Endothelial cell (in vitro differentiated cells): ENCODE measurements around the gene ATXN8OS. TPM values are rescaled to one million over a fixed set of nuclear protein-coding genes. Genes with fewer than 3 reads are reported as not detected.

Experiments
- DNase-seq: peaks from one replicate; pipeline ENCODE4 v3.0.0; 2021; ENCODE audit warnings: low spot score
- H3K27ac Mint-ChIP-seq: one replicate; pipeline ENCODE4 v1.8.0; 2021; ENCODE audit warnings: mixed read lengths, inconsistent platforms; ENCODE audit not compliant: unreplicated experiment
- H3K27me3 Mint-ChIP-seq: one replicate; pipeline ENCODE4 v1.8.0; 2021; ENCODE audit warnings: mild to moderate bottlenecking, moderate library complexity, mixed read lengths, inconsistent platforms; ENCODE audit not compliant: unreplicated experiment
- H3K36me3 Mint-ChIP-seq: one replicate; pipeline ENCODE4 v1.8.0; 2021; ENCODE audit warnings: mild to moderate bottlenecking, low read depth, mixed read lengths, inconsistent platforms; ENCODE audit not compliant: unreplicated experiment
- H3K4me1 Mint-ChIP-seq: one replicate; pipeline ENCODE4 v1.8.0; 2021; ENCODE audit warnings: mild to moderate bottlenecking, mixed read lengths, inconsistent platforms; ENCODE audit not compliant: unreplicated experiment
- H3K4me3 Mint-ChIP-seq: one replicate; pipeline ENCODE4 v1.8.0; 2021; ENCODE audit warnings: mild to moderate bottlenecking, mixed read lengths, inconsistent platforms; ENCODE audit not compliant: unreplicated experiment
- H3K9me3 Mint-ChIP-seq: one replicate; pipeline ENCODE4 v1.8.0; 2021; ENCODE audit warnings: mixed read lengths, inconsistent platforms; ENCODE audit not compliant: unreplicated experiment
- total RNA-seq: library from RNA; stranded (reverse); fragmentation: NEBNext Ultra II Directional; extraction: Animal tissue kit (Norgen Biotek cat#: 25700); gene quantifications from one replicate; pipeline ENCODE4 v1.2.1, GENCODE V29; 2021; ENCODE audit not compliant: unreplicated experiment
- TF ChIP-seq, protein P1 (sequence below): fragments of 200-600 bp; sonication (generic); IDR thresholded peaks from one replicate; pipeline ENCODE4 v1.5.0; 2021; ENCODE audit warnings: antibody characterized with exemption; ENCODE audit not compliant: unreplicated experiment

Gene ATXN8OS
- total RNA-seq, 1 donor from 2014 or later: not detected

GRCh38 chr13:70172946-70173597, 65.4 kb downstream of the ATXN8OS start:
- Mint-ChIP-seq H3K4me1 (no peaks in the 10 kb centered on the region), H3K9me3 (no peaks in the 10 kb centered on the region), H3K4me3 (no peak overlapping the region), H3K36me3 (no peaks in the 10 kb centered on the region), H3K27ac (no peak overlapping the region), H3K27me3 (peaks cover 4% of the 10 kb centered on the region)
- TF ChIP-seq, protein P1, sequence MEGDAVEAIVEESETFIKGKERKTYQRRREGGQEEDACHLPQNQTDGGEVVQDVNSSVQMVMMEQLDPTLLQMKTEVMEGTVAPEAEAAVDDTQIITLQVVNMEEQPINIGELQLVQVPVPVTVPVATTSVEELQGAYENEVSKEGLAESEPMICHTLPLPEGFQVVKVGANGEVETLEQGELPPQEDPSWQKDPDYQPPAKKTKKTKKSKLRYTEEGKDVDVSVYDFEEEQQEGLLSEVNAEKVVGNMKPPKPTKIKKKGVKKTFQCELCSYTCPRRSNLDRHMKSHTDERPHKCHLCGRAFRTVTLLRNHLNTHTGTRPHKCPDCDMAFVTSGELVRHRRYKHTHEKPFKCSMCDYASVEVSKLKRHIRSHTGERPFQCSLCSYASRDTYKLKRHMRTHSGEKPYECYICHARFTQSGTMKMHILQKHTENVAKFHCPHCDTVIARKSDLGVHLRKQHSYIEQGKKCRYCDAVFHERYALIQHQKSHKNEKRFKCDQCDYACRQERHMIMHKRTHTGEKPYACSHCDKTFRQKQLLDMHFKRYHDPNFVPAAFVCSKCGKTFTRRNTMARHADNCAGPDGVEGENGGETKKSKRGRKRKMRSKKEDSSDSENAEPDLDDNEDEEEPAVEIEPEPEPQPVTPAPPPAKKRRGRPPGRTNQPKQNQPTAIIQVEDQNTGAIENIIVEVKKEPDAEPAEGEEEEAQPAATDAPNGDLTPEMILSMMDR: no peak
- no peak for DNase-seq

GRCh38 chr13:70173598-70173959, 66.0 kb downstream of the ATXN8OS start:
- DNase-seq: no peak
- Mint-ChIP-seq H3K4me1 (no peaks in the 10 kb centered on the region), H3K4me3 (no peak overlapping the region), H3K36me3 (no peaks in the 10 kb centered on the region), H3K27ac (no peak overlapping the region), H3K27me3 (peaks cover 4% of the 10 kb centered on the region), H3K9me3 (no peaks in the 10 kb centered on the region)
- TF ChIP-seq, protein P1: no peak

DNA sequence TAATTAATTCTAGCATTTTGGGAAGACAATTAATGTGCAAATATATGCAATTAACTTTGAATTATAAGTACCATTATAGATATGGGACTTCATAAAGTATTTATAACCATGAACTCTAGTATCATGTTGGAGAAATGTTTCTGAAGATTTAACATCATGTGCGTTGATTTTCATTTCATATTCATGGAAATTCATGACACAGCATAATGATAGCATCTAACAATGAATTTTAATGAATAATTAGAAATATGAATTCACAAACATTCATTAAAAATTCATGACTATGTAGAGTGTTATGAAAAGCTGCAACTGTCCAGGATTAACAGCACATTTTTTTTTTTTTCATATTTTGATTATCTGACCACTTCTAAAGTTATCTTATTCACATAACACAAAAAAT, 70.7 kb downstream of the ATXN8OS start:
- Mint-ChIP-seq H3K36me3 (no peaks in the 10 kb centered on the region), H3K27me3 (no peaks in the 10 kb centered on the region), H3K4me3 (no peak overlapping the region), H3K27ac (no peak overlapping the region), H3K9me3 (no peaks in the 10 kb centered on the region), H3K4me1 (no peaks in the 10 kb centered on the region)
- TF ChIP-seq, protein P1: no peak
- DNase-seq: no peak

Other genes with a start within 250 kb of the ATXN8OS start
- not detected for gene KLHL1, start 626 bp downstream of the ATXN8OS start, total RNA-seq